ENCODE data around the gene C11orf68. TPM values are rescaled to one million over a fixed set of nuclear protein-coding genes. Genes with fewer than 3 reads are reported as not detected.

C11orf68 gene
- total and polyA plus RNA-seq, 9 of the 15 experiments (the other 6 are each of a cell fraction or from before 2014, with no cell fraction given) = 3.6 to 35.9 (median 12.8) TPM

- TF ChIP-seq MEF2A (IDR thresholded peaks at IDR 0.05; ENCODE audit: control insufficient read depth, low read depth, low read length) = no peak
- no peak for TF ChIP-seq ZNF384 (IDR thresholded peaks at IDR 0.05; ENCODE audit: low read depth, low read length)
- TF ChIP-seq, protein P1, sequence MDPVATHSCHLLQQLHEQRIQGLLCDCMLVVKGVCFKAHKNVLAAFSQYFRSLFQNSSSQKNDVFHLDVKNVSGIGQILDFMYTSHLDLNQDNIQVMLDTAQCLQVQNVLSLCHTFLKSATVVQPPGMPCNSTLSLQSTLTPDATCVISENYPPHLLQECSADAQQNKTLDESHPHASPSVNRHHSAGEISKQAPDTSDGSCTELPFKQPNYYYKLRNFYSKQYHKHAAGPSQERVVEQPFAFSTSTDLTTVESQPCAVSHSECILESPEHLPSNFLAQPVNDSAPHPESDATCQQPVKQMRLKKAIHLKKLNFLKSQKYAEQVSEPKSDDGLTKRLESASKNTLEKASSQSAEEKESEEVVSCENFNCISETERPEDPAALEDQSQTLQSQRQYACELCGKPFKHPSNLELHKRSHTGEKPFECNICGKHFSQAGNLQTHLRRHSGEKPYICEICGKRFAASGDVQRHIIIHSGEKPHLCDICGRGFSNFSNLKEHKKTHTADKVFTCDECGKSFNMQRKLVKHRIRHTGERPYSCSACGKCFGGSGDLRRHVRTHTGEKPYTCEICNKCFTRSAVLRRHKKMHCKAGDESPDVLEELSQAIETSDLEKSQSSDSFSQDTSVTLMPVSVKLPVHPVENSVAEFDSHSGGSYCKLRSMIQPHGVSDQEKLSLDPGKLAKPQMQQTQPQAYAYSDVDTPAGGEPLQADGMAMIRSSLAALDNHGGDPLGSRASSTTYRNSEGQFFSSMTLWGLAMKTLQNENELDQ (CRISPR knock-in tag; IDR thresholded peaks at IDR 0.05; ENCODE audit: borderline replicate concordance) = no peak
- no peak for TF ChIP-seq TCF7L2 (IDR thresholded peaks at IDR 0.05; ENCODE audit: low read depth, low read length)
- peak; percentile 70 for TF ChIP-seq ETV5 (CRISPR knock-in tag; IDR thresholded peaks at IDR 0.05; ENCODE audit: low read depth)
- peak; percentile 35; the same call in 1 of the 2 replicates for TF ChIP-seq POLR2AphosphoS5 (IDR thresholded peaks at IDR 0.05; ENCODE audit: control insufficient read depth, insufficient read depth, low read depth, low read length)
- TF ChIP-seq SMC3 (conservative IDR thresholded peaks at IDR 0.05; ENCODE audit: insufficient read depth, low read depth, low read length) = no peak
- TF ChIP-seq CEBPB (tag; IDR thresholded peaks at IDR 0.05) = no peak
- no peak for TF ChIP-seq GATA2 (CRISPR knock-in tag; IDR thresholded peaks at IDR 0.05)
- no peak for TF ChIP-seq ASH1L (IDR thresholded peaks at IDR 0.05; ENCODE audit: borderline replicate concordance, low read depth, partially characterized antibody)
- no peak for TF ChIP-seq ZNF766 (CRISPR knock-in tag; conservative IDR thresholded peaks at IDR 0.05)
- TF ChIP-seq NR3C1 (CRISPR knock-in tag; IDR thresholded peaks at IDR 0.05) = peak; percentile 16; the same call in 1 of the 2 replicates
- TF ChIP-seq CBFA2T2 (conservative IDR thresholded peaks at IDR 0.05) = no peak
- no peak for TF ChIP-seq MCM2 (IDR thresholded peaks at IDR 0.05; ENCODE audit: low read depth)
- TF ChIP-seq FOSL1 (tag; conservative IDR thresholded peaks at IDR 0.05) = no peak
- no peak for TF ChIP-seq E2F4 (CRISPR knock-in tag; IDR thresholded peaks at IDR 0.05; ENCODE audit: low read depth)
- TF ChIP-seq BRD4 (IDR thresholded peaks at IDR 0.05) = no peak; the same call in none of the 2 replicates
- TF ChIP-seq RBBP5 (IDR thresholded peaks at IDR 0.05; ENCODE audit: borderline replicate concordance, insufficient read depth, low read length, poor library complexity, severe bottlenecking) = peak; percentile 72
- no peak for TF ChIP-seq BCL6 (CRISPR knock-in tag; IDR thresholded peaks at IDR 0.05)
- no peak for TF ChIP-seq NFXL1 (CRISPR knock-in tag; IDR thresholded peaks at IDR 0.05)
- no peak; a peak in 1 of 4 replicates for TF ChIP-seq KDM4B (IDR thresholded peaks at IDR 0.05; ENCODE audit: borderline replicate concordance in 2 of 2, low read depth in 1 of 2)
- TF ChIP-seq CHAMP1 (IDR thresholded peaks at IDR 0.05) = no peak
- TF ChIP-seq POLR3G (IDR thresholded peaks at IDR 0.05; ENCODE audit: extremely low read depth, insufficient read length, insufficient replicate concordance) = no peak
These were observed 19.3 kb downstream of the C11orf68 start (continued) for GRCh38 chr11:65899356-65900124.
